GM18909 (cell line): ENCODE results near the gene TMEM190.
A peak's percentile ranks its signal among the peaks of the same experiment; 100 is the strongest.
"Not testable (repeated sequence)": the region's sequence is repeated elsewhere in the genome, so short reads cannot be mapped to it uniquely, and the experiment has no call there.

Experiments used
- ATAC-seq: cut with Tn5 transposase; IDR thresholded peaks from one replicate; pipeline ENCODE4 v1.9.1; 2021; ENCODE audit warnings: mild to moderate bottlenecking; ENCODE audit not compliant: unreplicated experiment, poor library complexity

Gene TMEM190

DNA sequence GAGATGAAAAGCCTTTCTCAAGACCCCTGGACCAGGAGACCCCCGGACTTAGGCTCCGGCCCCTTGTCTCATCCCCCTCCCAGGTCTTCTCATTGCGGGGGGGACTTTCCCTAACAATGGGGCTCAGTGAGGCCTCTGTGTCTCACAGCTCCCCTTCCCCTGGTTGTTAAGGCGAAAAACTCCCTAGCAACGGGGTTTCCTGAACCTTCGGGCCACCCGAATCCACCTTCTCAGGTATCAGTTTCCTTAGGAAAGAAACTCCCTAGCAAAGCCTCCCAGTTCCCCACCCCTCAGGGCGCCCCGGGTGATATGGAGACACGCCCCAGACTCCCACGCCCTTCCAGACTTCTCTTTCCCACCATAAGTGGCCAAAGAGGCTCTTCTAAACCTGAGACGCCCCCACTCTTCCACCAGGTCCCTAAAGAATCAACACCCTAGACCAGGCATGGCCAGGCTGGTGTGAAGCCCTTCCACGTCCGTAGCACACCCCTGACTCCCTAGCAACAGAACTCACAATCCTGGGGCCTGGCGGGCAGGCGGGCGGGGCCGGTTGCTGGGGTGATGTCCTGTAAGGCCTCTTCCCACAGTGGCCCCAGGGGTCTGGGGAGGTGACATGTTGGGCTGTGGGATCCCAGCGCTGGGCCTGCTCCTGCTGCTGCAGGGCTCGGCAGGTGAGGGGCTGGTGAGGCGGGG lies at the start of gene TMEM190:
Gene TMEM190 (plus strand): TSS at position 586 of the 693 bp plus-strand sequence. CDS start 28 bp downstream, at position 614.
- no peak for ATAC-seq

- not testable (repeated sequence) for ATAC-seq
These were observed 47.8 kb upstream of the TMEM190 start for GRCh38 chr19:55328774-55329318.

DNA sequence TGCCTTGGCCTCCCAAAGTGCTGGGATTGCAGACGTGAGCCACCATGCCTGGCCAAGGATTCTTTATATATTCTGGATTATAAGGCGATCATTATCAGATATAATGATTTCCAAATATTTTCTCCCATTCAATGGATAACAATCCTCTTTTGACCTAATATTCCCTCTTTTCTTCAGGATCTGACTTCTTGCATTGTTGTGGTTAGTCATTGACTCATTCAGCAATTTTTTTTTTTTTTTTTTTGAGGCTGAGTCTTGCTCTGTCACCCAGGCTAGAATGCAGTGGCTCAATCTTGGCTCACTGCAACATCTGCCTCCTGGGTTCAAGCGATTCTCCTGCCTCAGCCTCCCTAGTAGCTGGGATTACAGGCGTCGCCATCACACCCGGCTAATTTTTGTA lies 46.8 kb upstream of the TMEM190 start:
- ATAC-seq, result not testable (repeated sequence)

DNA sequence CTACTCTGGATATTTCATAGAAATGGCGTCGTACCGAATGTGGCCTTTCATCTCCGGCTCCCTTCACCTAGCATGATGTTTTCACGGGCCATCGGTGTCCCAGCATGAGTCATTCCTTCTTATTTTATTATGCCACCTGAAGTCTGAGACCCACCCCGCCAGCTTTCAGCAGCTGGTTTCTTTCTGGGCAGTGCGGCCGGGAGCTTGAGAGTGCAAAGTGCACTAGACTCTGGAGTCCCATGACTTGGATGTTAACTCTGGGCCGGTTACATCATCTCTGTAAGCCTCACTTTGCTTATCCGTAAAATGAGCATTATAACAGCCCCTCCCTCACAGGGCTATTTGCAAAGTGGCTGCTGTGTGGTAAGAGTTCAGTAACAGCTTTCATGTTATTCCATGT lies 42.8 kb upstream of the TMEM190 start:
- no peak for ATAC-seq

DNA sequence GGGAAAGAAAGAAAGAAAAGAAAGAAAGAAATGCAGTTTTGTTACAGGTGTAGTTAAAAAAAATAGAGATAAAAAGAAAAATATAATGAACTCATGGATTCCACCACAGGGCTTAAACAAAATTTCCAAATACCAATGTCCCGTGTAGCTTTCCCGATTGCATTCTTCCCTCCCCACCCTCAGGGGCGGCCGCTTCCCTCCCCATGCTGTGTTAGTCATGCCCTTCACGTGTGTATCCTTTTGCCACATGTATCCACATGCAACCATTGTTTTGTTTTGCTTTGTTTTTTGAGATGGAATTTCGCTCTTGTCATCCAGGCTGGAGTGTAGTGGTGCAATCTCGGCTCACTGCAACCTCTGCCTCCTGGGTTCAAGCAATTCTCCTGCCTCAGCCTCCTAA lies 40.5 kb upstream of the TMEM190 start:
- no peak for ATAC-seq

DNA sequence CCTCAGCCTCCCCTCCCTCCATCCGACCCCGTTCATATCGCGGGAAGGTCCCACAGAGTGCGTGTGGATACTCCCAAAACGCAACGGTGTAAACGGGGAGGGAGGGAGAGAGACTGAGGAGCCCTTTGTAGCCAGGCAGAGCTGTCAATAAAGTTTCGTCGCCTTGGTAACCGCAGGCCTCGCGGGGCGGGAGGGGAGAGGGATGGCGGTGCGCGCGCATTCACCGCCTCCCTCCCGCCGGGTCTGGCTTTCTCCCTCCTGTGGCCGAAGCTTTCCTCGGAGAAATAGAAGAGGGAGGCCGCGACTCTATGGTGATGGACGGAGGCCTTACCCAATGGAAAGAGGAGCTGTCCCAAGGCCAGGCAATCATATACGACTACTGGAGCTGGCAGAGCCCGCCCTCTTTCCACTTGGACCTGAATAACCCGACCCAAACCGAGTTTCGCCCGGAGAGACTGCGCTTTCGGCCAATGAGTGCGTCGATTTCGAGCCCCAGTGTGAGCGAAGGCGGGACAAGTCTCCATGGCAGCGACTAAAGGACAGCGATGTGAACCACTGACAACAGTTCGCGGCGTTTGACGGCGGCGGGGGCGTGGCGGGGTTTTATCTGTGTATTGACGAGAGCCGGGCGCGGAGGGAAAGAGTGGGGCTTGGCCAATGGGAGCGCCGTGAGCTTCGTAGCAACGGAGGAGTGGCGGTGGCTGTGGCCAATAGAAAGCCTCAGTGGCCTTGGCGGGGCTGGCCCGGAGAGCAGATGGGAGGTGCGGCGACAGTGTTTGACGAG lies 37.3 kb upstream of the TMEM190 start, which contains the start of gene KMT5C:
Gene KMT5C (plus strand): TSS at position 772 of the 784 bp plus-strand sequence. CDS start 2,061 bp downstream, outside the sequence.
- ATAC-seq, result peak; percentile 81

DNA sequence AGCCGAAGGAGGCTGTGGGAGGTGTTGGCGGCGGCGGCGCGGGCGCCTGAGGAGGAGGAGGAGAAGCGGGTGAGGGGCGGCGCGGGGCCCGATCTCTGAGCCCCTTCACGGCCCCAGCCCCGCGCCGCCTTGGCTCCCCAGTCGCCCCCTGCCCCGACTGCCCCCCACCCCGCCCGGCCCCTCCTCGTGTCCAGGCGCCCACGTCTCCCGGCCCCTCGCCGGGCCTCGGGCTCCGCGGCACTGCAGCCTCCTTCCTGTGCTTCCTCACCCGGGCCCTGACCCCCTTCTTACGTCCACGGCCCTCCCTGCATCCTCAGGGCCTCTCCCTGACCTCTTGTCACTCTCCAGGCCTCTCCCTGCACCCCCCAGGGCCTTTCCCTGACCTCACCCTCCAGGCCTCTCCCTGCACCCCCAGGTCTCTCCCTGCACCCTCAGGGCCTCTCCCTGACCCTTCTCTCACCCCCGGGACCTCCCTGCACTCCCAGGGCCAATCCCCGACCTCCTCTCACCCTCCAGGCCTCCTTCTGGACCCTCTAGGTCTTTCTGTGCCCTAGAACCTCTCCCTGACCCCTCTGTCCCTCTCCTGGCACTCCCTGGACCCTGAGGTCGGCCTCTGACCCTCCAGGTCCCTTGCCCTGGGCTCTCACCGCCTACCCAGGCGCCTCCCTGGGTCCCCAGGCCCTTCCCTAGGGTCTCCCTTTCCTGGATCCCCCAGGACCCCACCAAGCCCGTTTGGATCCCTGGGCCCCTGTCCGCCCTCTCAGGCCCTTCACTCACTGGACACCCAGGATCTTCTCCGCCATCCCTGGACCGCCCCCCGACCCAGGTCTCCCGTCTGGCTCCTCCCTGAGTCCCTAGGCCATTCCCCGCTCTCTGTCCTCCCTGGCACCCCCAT lies 36.5 kb upstream of the TMEM190 start:
- ATAC-seq, result no peak

DNA sequence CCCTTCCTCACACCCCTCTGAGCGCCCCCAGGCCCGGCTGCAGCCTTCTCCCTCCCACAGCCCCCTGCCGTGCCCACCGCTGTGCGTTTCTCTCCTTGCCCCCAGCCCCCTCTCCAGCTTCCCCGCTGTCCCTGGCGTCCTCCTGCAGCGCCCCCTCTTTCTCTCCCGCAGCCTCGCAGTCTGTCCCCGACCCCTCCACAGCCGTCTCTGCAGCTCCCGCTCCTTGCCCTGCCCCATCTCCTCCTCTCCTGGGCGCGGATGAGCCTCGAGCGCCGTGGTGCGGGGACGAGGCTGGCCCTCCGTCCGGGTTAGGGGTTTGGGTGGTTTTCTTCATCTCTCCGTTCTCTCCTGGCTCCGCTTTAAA lies 35.9 kb upstream of the TMEM190 start:
- ATAC-seq, result no peak

DNA sequence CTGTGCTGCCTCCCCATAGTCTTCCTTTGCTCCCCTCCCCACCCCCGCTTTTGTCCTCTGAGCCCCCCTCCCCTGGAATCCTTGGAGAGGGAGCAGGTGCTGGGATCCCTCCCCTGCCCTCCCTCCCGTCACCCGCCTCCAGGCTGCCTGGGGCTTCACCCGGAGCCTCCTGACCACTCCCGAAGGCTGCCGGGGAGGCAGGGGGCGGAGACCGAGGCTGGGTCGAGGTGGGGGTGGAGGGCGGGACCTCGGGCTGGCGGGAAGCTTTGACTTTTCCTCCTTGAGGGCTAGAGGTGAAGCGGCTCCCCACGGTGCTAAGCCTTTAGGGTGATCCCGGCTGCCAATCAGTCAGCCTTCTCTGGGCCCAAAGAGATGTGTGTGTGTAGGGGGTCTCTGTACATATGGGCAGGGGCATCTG lies 35.4 kb upstream of the TMEM190 start:
- ATAC-seq, result no peak

GRCh38 chr19:55341595-55342531 lies 34.8 kb upstream of the TMEM190 start:
- no peak for ATAC-seq

- ATAC-seq, result no peak
These were observed 32.2 kb upstream of the TMEM190 start for GRCh38 chr19:55344444-55344843.

DNA sequence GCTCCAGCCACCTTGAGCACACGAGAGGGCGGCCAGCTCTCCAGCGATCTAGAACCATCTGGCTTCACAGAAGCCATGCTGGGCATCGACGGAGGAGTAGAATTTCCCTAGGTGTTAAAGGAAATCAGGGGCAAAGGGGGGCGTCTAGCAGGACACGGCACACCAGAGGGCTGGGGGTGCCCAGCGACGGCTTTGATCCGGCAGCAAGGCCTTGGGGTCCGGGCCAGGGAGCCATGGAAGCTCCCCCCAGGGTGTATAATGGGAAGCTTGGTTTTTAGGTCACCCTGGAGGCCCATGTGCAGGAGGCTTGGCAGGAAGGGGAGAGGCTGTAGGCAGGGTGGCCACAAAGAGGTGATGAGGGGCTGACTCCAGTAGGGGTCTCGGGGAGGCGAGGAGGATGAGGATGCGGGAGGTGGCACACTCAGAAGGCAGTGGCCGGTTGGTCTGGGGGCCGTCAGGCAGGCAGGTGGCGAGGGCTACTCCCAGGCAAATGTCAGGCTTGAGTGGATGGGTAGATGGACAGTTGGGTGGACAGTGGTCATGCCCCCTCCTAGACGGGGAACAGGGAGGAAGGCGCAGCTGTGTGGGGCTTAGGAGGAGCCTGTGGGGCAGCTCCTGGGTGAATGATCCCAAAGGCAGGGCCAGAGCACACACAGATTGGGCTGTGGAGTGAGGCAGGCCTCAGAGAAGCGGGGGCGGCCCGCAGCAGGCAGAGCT lies 31.4 kb upstream of the TMEM190 start:
- no peak for ATAC-seq

GRCh38 chr19:55345818-55346724 lies 30.6 kb upstream of the TMEM190 start:
- no peak for ATAC-seq

GRCh38 chr19:55346725-55347441 lies 29.7 kb upstream of the TMEM190 start:
- no peak for ATAC-seq

GRCh38 chr19:55347442-55348009 lies 29.1 kb upstream of the TMEM190 start:
- no peak for ATAC-seq

DNA sequence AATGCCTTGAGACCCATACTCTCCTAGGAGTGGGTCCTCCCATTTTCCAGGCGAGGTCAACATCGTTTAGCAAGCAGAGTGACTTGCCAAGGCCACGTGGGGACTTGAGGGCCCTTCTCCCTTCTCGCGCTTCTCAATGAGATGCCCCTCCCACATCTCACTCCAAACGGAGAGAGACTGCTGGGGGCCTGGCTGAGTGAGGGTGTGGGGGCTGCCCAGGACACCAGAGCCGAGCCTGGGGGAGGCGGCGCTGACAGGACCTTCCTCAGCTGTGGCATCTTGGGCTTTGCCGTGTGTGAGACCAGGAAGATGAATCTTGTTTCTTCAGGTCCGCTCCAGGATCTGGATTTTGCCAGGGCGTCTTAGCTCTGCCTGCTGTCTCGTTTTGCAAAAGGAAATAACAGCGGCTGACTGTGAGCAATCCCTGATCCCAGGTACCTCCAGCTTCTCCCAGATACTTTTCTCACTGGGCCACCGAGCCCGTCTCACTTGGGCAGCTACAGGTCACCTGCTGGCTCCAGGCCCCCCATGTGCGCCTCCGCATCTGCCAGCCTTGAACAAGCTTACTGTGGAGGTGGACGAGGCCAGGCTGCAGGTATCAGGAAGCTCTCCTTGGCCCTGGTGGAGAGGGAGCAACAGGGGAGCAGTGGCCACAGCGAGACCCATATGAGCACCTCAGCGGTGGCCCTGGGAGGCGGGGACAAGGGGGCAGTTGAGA lies 28.1 kb upstream of the TMEM190 start:
- no peak for ATAC-seq
